HG03045 (cell line): ENCODE measurements around the gene KCTD6.

Experiments used
- ATAC-seq: cut with Tn5 transposase; IDR thresholded peaks from one replicate; pipeline ENCODE4 v1.9.1; 2021; ENCODE audit warnings: mild to moderate bottlenecking, moderate library complexity; ENCODE audit not compliant: unreplicated experiment

KCTD6 gene

DNA sequence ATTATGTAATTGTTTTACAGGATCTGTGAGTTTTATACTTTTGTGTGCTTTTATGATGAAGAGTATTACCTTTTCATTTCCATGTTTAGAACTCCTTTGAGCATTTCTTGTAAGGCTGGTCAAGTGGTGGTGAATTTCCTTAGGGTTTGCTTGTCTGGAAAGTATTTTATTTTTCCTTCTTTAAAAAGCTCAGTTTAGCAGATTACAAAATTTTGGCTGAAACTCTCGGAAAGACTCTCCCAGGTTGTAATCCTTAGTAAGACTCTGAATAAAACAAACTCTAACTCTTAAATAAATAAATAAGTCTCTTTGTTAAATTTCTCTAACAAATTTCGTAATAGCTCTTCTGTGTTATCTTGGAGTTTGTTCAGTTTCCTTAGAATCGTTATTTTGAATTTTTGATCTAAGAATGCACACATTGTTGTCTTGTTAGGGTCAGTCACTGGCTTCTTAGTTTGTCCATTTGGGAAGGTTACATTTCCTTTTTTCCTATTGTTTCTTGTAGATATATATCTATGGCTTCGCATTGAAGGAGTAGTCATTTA, 59.8 kb downstream of the KCTD6 start:
- ATAC-seq: no peak
